WTC11 (cell line): ENCODE results near the gene PTPRN2. TPM values are rescaled to one million over a fixed set of nuclear protein-coding genes. Genes with fewer than 3 reads are reported as not detected.

Source experiments
- ATAC-seq: fragments of 200-7000 bp; cut with Tn5 transposase; 2 replicates; pipeline ENCODE4 v1.10.0; 2021; ENCODE audit warnings: mild to moderate bottlenecking, moderate library complexity
- CTCF ChIA-PET: fragments of 300-600 bp; sonication (Branson Sonifier 250); formaldehyde crosslinking; loops from one replicate; lab custom pipeline; 2021; ENCODE audit warnings: antibody characterized with exemption; lab: Charles Lee
- POLR2A ChIA-PET: fragments of 350-600 bp; sonication (Branson Sonifier 250); formaldehyde crosslinking; loops from one replicate; lab custom pipeline; 2021; ENCODE audit warnings: antibody characterized with exemption; lab: Charles Lee
- DNase-seq: peaks from one replicate; pipeline ENCODE4 v3.0.0; 2021; ENCODE audit warnings: low spot score
- H3K27ac Mint-ChIP-seq: 2 replicates; pipeline ENCODE4 v1.8.0; 2021; ENCODE audit warnings: mixed read lengths
- H3K27me3 Mint-ChIP-seq: 2 replicates; pipeline ENCODE4 v1.8.0; 2021; ENCODE audit warnings: low read depth, mild to moderate bottlenecking, moderate library complexity, mixed read lengths
- H3K36me3 Mint-ChIP-seq: 2 replicates; pipeline ENCODE4 v1.8.0; 2021; ENCODE audit warnings: mixed read lengths
- H3K4me1 Mint-ChIP-seq: 2 replicates; pipeline ENCODE4 v1.8.0; 2022; ENCODE audit warnings: mixed read lengths
- H3K4me3 Mint-ChIP-seq: 2 replicates; pipeline ENCODE4 v1.8.0; 2021; ENCODE audit warnings: mild to moderate bottlenecking, moderate library complexity, mixed read lengths
- H3K9me3 Mint-ChIP-seq: 2 replicates; pipeline ENCODE4 v1.8.0; 2021; ENCODE audit warnings: mixed read lengths
- ATF2 ChIP-seq: sonication (generic); formaldehyde crosslinking; IDR thresholded peaks from 2 replicates; pipeline ENCODE4 v1.8.1; 2022; ENCODE audit warnings: low read depth, missing genetic modification reagents, borderline replicate concordance
- E2F1 ChIP-seq: sonication (generic); formaldehyde crosslinking; IDR thresholded peaks from 2 replicates; pipeline ENCODE4 v1.8.0; 2022; ENCODE audit warnings: mild to moderate bottlenecking, missing genetic modification reagents
- E2F5 ChIP-seq: sonication (generic); formaldehyde crosslinking; IDR thresholded peaks from 2 replicates; pipeline ENCODE4 v1.8.1; 2022; ENCODE audit warnings: mild to moderate bottlenecking, moderate library complexity, missing genetic modification reagents
- FOXK1 ChIP-seq: sonication (generic); formaldehyde crosslinking; IDR thresholded peaks from 2 replicates; pipeline ENCODE4 v1.8.0; 2022; ENCODE audit warnings: mild to moderate bottlenecking, moderate library complexity, missing genetic modification reagents
- FOXP1 ChIP-seq: sonication (generic); formaldehyde crosslinking; IDR thresholded peaks from 2 replicates; pipeline ENCODE4 v1.8.0; 2022; ENCODE audit warnings: missing genetic modification reagents, mild to moderate bottlenecking, moderate library complexity, borderline replicate concordance
- GRHL2 ChIP-seq: fragments of 250-450 bp; sonication (Bioruptor Pico); IDR thresholded peaks from 2 replicates; pipeline ENCODE4 v1.8.0; 2022; ENCODE audit warnings: mild to moderate bottlenecking, moderate library complexity; ENCODE audit not compliant: insufficient replicate concordance, severe bottlenecking
- NR1H2 ChIP-seq: sonication (generic); formaldehyde crosslinking; IDR thresholded peaks from 2 replicates; pipeline ENCODE4 v1.9.0; 2021; ENCODE audit warnings: mild to moderate bottlenecking, moderate library complexity, missing genetic modification reagents
- RORB ChIP-seq: fragments of 250-450 bp; sonication (Bioruptor Pico); IDR thresholded peaks from 2 replicates; pipeline ENCODE4 v1.9.0; 2021; ENCODE audit warnings: mild to moderate bottlenecking
- USF1 ChIP-seq: sonication (generic); formaldehyde crosslinking; IDR thresholded peaks from 2 replicates; pipeline ENCODE4 v1.8.0; 2022; ENCODE audit warnings: mild to moderate bottlenecking, missing genetic modification reagents
- ZNF423 ChIP-seq: fragments of 250-450 bp; sonication (Bioruptor Pico); IDR thresholded peaks from 2 replicates; pipeline ENCODE4 v2.1.2; 2022; ENCODE audit warnings: mild to moderate bottlenecking, moderate library complexity
- ZNF512 ChIP-seq: sonication (generic); formaldehyde crosslinking; IDR thresholded peaks from 2 replicates; pipeline ENCODE4 v1.8.1; 2022; ENCODE audit warnings: missing genetic modification reagents, borderline replicate concordance
- total RNA-seq: library from RNA; stranded (reverse); gene quantifications from 3 replicates; pipeline ENCODE4 v1.2.3, GENCODE V29; 2021
- TF ChIP-seq, protein P1 (sequence below): sonication (generic); formaldehyde crosslinking; IDR thresholded peaks from 2 replicates; pipeline ENCODE4 v1.8.1; 2023; ENCODE audit warnings: mild to moderate bottlenecking, missing genetic modification reagents, borderline replicate concordance
- TF ChIP-seq, protein P2 (sequence below): fragments of 250-450 bp; sonication (Bioruptor Pico); IDR thresholded peaks from 2 replicates; pipeline ENCODE4 v1.9.0; 2021; ENCODE audit warnings: mild to moderate bottlenecking
- TF ChIP-seq, protein P3 (sequence below): sonication (generic); formaldehyde crosslinking; IDR thresholded peaks from 2 replicates; pipeline ENCODE4 v1.8.0; 2023; ENCODE audit warnings: missing genetic modification reagents

The PTPRN2 gene
- total RNA-seq, 1 experiment from 2014 or later, result 4.7 TPM

GRCh38 chr7:157579425-157579824 lies 1008.2 kb downstream of the PTPRN2 start (continued):
- TF ChIP-seq, protein P1, sequence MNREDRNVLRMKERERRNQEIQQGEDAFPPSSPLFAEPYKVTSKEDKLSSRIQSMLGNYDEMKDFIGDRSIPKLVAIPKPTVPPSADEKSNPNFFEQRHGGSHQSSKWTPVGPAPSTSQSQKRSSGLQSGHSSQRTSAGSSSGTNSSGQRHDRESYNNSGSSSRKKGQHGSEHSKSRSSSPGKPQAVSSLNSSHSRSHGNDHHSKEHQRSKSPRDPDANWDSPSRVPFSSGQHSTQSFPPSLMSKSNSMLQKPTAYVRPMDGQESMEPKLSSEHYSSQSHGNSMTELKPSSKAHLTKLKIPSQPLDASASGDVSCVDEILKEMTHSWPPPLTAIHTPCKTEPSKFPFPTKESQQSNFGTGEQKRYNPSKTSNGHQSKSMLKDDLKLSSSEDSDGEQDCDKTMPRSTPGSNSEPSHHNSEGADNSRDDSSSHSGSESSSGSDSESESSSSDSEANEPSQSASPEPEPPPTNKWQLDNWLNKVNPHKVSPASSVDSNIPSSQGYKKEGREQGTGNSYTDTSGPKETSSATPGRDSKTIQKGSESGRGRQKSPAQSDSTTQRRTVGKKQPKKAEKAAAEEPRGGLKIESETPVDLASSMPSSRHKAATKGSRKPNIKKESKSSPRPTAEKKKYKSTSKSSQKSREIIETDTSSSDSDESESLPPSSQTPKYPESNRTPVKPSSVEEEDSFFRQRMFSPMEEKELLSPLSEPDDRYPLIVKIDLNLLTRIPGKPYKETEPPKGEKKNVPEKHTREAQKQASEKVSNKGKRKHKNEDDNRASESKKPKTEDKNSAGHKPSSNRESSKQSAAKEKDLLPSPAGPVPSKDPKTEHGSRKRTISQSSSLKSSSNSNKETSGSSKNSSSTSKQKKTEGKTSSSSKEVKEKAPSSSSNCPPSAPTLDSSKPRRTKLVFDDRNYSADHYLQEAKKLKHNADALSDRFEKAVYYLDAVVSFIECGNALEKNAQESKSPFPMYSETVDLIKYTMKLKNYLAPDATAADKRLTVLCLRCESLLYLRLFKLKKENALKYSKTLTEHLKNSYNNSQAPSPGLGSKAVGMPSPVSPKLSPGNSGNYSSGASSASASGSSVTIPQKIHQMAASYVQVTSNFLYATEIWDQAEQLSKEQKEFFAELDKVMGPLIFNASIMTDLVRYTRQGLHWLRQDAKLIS, result no peak

DNA sequence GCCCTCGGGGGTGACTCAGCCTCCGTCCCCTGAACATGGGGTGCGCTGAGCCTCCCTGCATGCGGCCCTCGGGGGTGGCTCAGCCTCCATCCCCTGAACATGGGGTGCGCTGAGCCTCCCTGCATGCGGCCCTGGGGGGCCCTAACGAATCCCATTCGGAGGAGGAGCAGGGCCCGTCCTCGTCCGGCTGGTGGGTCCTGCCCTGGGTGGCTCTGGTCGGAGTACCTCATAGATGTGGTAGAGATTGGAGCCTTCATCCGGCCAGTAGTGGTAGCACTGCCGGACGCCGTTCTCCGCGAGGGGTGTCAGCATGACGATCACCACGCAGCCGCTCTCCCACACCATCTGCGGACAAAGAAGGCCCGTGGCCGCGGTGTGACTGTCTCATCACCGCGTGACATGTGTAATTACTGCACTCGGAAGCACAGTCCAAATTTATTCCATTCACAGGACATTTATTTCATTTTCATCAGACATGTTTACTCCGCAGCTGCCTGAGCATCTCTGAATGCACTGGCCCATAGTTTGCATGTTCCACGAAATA lies 1009.8 kb downstream of the PTPRN2 start:
- CTCF ChIA-PET, result no interaction called here
- no peak overlapping the region for H3K4me3 Mint-ChIP-seq
- peaks cover 6% of the 10 kb centered on the region; the same call in 1 of the 2 replicates for H3K4me1 Mint-ChIP-seq
- TF ChIP-seq E2F1 (CRISPR knock-in tag) (no peak), FOXK1 (CRISPR knock-in tag) (no peak), ZNF512 (CRISPR knock-in tag) (no peak), FOXP1 (CRISPR knock-in tag) (no peak), RORB (CRISPR knock-in tag) (no peak), ATF2 (CRISPR knock-in tag) (no peak), GRHL2 (CRISPR knock-in tag) (no peak), ZNF423 (CRISPR knock-in tag) (no peak), E2F5 (CRISPR knock-in tag) (no peak), USF1 (CRISPR knock-in tag) (no peak), NR1H2 (no peak)
- TF ChIP-seq, protein P2, sequence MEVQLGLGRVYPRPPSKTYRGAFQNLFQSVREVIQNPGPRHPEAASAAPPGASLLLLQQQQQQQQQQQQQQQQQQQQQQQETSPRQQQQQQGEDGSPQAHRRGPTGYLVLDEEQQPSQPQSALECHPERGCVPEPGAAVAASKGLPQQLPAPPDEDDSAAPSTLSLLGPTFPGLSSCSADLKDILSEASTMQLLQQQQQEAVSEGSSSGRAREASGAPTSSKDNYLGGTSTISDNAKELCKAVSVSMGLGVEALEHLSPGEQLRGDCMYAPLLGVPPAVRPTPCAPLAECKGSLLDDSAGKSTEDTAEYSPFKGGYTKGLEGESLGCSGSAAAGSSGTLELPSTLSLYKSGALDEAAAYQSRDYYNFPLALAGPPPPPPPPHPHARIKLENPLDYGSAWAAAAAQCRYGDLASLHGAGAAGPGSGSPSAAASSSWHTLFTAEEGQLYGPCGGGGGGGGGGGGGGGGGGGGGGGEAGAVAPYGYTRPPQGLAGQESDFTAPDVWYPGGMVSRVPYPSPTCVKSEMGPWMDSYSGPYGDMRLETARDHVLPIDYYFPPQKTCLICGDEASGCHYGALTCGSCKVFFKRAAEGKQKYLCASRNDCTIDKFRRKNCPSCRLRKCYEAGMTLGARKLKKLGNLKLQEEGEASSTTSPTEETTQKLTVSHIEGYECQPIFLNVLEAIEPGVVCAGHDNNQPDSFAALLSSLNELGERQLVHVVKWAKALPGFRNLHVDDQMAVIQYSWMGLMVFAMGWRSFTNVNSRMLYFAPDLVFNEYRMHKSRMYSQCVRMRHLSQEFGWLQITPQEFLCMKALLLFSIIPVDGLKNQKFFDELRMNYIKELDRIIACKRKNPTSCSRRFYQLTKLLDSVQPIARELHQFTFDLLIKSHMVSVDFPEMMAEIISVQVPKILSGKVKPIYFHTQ (CRISPR knock-in tag), result no peak
- TF ChIP-seq, protein P3, sequence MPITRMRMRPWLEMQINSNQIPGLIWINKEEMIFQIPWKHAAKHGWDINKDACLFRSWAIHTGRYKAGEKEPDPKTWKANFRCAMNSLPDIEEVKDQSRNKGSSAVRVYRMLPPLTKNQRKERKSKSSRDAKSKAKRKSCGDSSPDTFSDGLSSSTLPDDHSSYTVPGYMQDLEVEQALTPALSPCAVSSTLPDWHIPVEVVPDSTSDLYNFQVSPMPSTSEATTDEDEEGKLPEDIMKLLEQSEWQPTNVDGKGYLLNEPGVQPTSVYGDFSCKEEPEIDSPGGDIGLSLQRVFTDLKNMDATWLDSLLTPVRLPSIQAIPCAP (CRISPR knock-in tag), result no peak
- H3K27me3 Mint-ChIP-seq, result peaks cover 72% of the 10 kb centered on the region
- ATAC-seq (no peak), DNase-seq (peak; percentile 6)
- no peaks in the 10 kb centered on the region for H3K36me3 Mint-ChIP-seq
- H3K27ac Mint-ChIP-seq, result no peak overlapping the region
- peaks cover 3% of the 10 kb centered on the region for H3K9me3 Mint-ChIP-seq
- POLR2A ChIA-PET, result no interaction called here
